ENCODE measurements around the gene SULT2B1.

GRCh38 chr19:48518207-48518606 lies 33.8 kb upstream of the SULT2B1 start:
- TF ChIP-seq, protein P1, sequence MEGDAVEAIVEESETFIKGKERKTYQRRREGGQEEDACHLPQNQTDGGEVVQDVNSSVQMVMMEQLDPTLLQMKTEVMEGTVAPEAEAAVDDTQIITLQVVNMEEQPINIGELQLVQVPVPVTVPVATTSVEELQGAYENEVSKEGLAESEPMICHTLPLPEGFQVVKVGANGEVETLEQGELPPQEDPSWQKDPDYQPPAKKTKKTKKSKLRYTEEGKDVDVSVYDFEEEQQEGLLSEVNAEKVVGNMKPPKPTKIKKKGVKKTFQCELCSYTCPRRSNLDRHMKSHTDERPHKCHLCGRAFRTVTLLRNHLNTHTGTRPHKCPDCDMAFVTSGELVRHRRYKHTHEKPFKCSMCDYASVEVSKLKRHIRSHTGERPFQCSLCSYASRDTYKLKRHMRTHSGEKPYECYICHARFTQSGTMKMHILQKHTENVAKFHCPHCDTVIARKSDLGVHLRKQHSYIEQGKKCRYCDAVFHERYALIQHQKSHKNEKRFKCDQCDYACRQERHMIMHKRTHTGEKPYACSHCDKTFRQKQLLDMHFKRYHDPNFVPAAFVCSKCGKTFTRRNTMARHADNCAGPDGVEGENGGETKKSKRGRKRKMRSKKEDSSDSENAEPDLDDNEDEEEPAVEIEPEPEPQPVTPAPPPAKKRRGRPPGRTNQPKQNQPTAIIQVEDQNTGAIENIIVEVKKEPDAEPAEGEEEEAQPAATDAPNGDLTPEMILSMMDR (conservative IDR thresholded peaks at IDR 0.05), result no peak
- TF ChIP-seq EZH2 (IDR thresholded peaks at IDR 0.05; ENCODE audit: low read depth), result no peak
